NAMALWA (cell line): ENCODE results near the gene GRM7.

ENCODE experiments used
- DNase-seq: peaks from one replicate; pipeline ENCODE4 v3.0.0-alpha.2; 2015; ENCODE audit warnings: low spot score

GRM7 gene

DNA sequence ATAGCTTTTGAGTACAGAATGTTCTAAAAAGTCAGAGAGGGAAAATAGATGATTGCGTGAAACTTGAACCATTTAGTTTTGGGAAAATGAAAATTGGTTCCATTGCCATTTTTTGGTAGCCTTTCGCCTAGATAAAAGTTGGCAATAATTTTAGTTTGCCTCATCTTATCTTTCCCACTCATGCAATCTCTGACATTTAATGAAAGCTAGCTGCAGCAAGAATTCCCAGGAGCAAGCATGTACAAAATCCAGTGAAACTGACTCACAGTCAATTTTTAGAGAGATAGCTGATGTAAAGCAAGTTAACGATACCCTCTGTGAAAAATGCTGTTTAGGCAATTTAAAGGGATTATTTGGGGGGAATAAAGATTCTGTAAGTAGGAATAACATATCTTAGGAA, 797.4 kb downstream of the GRM7 start:
- DNase-seq, result no peak

- no peak for DNase-seq
Measured at GRCh38 chr3:7659079-7659478, 798.2 kb downstream of the GRM7 start.

- no peak for DNase-seq
Measured at GRCh38 chr3:7663771-7664170, 802.9 kb downstream of the GRM7 start.

DNA sequence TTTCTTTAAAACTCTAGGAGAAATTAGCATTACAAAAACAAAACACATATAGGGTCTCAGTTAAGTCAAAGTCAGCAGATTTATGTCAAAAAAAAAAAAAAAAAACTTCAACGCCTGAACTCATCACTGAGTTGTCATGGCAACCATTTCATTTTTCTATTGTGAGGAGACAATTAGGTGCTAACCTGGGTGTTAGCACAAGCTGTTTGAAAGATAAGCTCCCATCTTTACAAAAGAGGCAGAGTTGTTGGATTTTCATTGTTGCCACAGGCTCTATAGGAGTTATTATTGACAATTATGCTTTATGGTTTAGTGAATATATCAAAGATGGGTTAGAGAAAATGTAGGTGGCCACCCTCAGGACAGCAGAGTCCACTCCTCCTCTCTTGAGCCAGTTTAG, 806.9 kb downstream of the GRM7 start:
- no peak for DNase-seq

DNA sequence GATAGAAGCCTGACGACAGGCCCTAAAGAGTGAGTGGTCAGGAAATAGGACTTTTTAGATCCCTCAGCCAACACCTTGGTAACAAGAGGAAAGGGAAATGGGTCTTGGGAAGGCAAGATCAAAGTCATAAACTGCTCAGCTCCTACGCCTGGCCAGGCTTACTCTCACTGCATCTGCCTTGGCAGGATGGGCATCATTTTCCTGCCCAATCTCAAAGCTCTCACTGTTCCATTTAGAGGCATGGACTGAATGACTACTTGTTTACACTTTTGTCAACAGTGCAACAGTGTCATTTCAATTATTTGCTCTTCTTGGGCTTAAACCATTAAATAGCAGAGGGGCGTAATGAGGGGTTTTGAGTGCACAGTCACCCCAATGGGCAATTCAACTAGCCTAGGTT, 808.7 kb downstream of the GRM7 start:
- no peak for DNase-seq

DNA sequence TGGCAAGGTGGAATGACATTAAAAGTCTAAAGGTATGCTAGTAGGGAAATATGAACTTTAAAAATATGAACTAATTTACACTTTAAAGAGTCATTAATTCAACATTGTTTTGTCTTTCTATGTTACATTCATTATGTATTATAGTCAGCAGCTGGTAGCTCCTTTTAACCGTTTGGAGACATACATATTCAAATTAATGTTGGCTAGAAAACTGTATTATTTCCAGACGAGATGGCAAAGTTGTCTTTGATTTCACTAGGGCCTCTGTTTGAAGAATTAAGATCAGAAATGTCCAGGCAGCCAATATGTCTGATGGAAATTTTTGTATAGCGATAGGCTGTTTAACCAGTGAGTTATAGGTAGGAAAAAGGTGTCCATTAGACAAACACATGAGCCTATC, 817.6 kb downstream of the GRM7 start:
- no peak for DNase-seq

DNA sequence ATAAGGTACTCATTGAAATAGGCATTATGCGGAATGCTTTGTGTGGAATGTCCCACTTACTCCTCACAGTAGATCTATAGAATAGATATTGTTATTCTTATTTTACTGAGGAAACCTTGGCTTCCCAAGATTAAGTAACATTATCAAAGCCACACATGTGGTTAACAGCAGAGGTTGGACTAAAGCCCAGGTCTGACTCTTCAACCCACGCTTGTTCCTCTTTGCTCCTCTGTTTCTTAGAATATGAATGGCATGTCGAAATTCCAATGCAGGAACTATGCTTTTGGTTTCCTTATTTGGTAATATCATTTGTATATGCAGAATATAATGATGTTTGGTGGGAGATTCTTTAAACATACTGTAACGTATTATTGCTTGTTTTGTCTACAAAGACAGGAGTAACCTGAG, 821.9 kb downstream of the GRM7 start:
- no peak for DNase-seq

DNA sequence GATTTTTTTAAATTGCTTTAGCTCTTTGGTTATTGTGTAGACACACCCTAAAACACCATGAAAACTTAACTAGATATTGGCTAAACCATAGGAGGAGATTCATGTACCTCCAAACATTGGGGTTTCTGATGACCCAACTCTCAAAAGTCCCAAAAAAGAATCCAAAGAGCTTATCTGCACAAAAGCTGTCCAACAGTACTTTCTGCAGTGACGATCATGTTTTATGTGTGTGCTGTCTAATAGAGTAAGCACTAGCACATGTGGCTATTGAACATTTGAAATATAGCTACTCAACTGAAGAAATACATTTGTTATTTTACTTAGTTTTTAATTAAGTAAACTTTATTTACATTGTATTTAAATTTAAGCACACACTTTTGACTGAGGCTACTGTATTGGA, 822.5 kb downstream of the GRM7 start:
- DNase-seq, result no peak

- no peak for DNase-seq
Measured at GRCh38 chr3:7684182-7684715, 823.3 kb downstream of the GRM7 start.

- no peak for DNase-seq
Measured at GRCh38 chr3:7687428-7688147, 826.7 kb downstream of the GRM7 start.

- no peak for DNase-seq
Measured at GRCh38 chr3:7692866-7693265, 832.0 kb downstream of the GRM7 start.

- no peak for DNase-seq
Measured at GRCh38 chr3:7693976-7694375, 833.1 kb downstream of the GRM7 start.

DNA sequence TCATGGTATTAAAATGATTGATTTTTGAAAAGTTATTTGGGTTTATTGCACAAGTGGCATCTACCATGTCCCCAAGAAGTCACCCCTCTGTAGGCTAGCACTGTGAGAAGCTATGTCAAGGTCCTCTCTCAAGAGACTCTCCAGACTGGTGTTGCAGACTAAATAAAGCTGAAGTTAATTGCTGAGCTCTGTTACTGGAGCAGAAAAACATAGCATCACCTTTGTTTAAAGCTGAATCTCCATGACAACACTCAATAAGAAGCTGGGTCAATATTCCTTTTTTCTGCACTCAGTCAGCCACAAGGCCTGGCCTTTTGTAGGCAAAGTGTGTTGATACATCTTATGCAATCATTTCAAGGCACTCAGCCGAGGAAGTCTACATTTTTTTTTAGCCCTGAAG, 834.1 kb downstream of the GRM7 start:
- DNase-seq, result no peak

DNA sequence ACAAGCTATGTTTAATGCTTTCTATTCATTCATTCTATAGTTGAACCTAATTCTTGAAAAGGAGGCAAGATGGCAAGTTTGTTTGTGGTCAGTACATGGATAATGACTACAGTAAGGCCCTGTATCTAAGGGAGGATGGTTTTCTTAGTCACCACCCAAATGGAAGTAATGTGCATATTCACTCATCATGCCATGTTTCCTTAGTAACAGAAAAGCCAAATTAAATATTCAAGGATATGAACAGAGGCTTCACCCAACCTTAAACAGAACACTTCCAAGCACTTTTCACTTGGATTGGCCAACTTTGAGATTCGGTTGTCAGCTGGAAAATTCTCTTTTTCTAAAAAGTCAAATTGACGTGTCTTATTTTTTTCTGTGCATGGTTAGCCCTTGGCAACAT, 835.4 kb downstream of the GRM7 start:
- DNase-seq, result no peak

GRCh38 chr3:7697548-7697947, 836.6 kb downstream of the GRM7 start:
- no peak for DNase-seq

- DNase-seq, result no peak
Measured at GRCh38 chr3:7700539-7700938, 839.6 kb downstream of the GRM7 start.

DNA sequence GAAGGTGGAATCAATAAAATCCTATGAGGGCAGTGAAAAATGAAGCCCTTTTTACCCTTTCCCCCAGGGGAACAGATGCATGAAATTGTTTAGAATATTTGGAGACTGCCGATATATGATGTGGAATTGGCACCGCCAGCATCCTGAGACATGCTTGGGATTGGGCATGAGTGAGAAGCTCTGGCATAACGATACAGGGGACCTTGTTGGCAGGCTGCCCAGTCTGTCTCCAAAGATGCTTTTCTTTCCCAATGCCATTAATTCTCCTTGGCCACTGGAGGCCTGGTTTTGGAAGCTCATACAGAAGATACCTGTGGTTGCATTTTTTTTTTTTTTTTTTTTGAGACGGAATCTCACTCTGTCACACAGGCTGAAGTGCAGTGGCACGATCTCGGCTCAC, 840.1 kb downstream of the GRM7 start:
- DNase-seq, result no peak

GRCh38 chr3:7707187-7707586, 846.3 kb downstream of the GRM7 start:
- no peak for DNase-seq

- no peak for DNase-seq
Measured at GRCh38 chr3:7709376-7710082, 848.6 kb downstream of the GRM7 start.

GRCh38 chr3:7710284-7710683, 849.4 kb downstream of the GRM7 start:
- DNase-seq, result no peak

DNA sequence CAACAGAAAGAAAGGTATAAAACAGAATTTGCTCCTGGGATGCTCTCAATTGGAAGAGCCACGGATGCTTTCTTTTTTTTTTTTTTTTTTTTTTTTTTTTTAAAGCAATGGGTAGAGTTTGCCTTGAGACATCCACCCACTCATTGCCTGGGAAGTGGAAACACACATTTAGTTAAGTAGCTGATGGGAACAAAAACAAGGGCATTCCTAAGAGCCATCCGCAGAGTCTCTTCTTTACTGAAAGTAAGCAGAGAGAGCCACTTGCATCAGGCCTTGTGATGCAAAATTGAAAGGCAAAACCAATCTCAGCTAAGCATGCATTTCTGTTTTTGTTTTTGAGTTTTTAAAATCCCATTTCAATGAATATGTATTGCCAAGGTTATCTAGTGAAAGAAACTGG, 852.8 kb downstream of the GRM7 start:
- DNase-seq, result no peak

DNA sequence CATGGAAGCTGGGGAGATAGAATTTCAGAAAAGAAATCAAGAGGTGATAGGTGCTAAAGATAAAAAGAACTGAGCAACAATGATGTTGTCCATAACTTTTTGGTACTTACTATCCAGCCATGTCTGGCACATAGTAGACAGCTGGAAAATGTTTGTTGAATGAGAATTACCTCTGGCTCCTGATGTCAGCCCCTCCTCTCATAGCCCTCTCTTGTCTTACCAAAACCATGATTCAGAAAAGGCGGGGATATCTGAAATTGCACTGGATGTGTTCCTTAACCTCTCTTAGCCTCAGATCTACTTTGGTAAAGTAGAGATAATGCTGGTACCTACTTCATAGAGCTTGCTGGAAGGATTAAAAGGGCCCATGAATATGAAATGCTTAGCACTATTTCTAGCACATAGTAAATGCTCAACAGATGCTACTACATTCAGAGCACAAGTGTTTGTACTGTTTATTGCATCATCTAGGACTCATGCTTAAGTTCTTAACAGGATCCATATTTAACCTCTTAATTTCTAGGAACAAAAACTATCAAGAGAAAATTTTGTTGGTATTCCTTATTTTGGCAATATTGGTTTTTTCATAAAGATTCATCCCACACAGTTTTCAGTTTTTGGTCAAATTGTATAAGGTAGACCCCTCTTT, 859.9 kb downstream of the GRM7 start:
- DNase-seq, result no peak

GRCh38 chr3:7721869-7722268, 861.0 kb downstream of the GRM7 start:
- DNase-seq, result no peak
